ENCODE measurements around the gene DUSP12. TPM values are rescaled to one million over a fixed set of nuclear protein-coding genes. Genes with fewer than 3 reads are reported as not detected.
A peak's percentile ranks its signal among the peaks of the same experiment; 100 is the strongest.

Gene DUSP12
- polyA plus RNA-seq, 2 of the 4 experiments (the other 2 are of a cell fraction), result 47.3 to 96.3 TPM

DNA sequence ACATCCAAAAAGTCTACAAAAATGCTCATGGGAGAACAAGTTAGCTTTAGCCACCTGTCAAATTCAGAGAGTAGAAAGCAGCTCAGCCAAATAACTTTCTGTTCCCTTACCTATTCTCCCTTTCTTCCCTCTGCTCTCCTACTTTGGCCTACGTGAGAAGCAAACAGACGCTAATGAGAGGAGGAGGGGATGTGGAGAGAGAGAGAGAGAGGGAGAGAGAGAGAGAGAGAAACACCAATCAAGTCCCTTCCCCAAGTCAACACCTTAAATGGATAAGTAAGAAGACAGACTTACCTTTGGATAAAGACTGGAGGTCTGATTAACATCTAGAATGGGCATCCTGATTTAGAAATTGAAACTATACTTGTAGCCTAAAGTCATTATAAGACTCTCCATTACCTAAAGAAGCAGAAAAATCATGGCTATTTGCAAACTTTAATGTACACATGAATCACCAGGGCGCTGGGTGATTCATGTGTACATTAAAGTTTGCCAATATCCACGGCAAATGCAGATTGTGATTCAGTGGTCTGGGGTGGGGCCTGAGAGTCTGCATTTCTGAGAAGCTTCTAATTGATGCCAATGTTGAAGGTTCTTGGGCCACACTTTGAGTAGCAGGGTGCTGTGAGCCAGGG is 13.1 kb upstream of the DUSP12 start:
- POLR2A ChIA-PET, result interaction anchor here (2.2 kb wide), 1 partner anchor 10 kb away, joined by 12 read pairs; no protein-coding TSS in a partner anchor
- no peaks in the 10 kb centered on the region for H3K9me3 ChIP-seq
- DNase-seq (ENCODE audit: low read depth in 1 of 2, low spot score in 1 of 2) (peak in 1 of 2 experiments; percentile 29), ATAC-seq (no peak), FAIRE-seq (no peak)
- peaks cover 25% of the 10 kb centered on the region for H3K4me1 ChIP-seq
- CTCF ChIA-PET, result interaction anchor here (0.6 to 8.2 kb wide), 10 partner anchors 8 to 253 kb away, joined by 3 to 80 read pairs (median 4); no protein-coding TSS in a partner anchor
- peak overlapping the region; percentile 64 for H3K4me2 ChIP-seq
- peak overlapping the region; percentile 0 to 61; a peak in 4 of 6 replicates for H3K27ac ChIP-seq
- TF ChIP-seq HES2 (IDR thresholded peaks at IDR 0.05) (no peak), SREBF2 (IDR thresholded peaks at IDR 0.05) (no peak), RNF2 (IDR thresholded peaks at IDR 0.05; ENCODE audit: borderline replicate concordance, low read depth) (no peak), FOXS1 (CRISPR knock-in tag; IDR thresholded peaks at IDR 0.05) (no peak), MYC (IDR thresholded peaks at IDR 0.05; ENCODE audit: borderline replicate concordance, low read length) (no peak), CEBPB (IDR thresholded peaks at IDR 0.05) (0 out of 4 replicates have a peak, but pooled peaks of 1 of the 2 experiments have one; percentile 13), EP300 (IDR thresholded peaks at IDR 0.05) (no peak), FOSL2 (IDR thresholded peaks at IDR 0.05) (peak; percentile 33; the same call in 1 of the 2 replicates), FOSL2 (CRISPR knock-in tag; IDR thresholded peaks at IDR 0.05) (peak; percentile 73), JUNB (IDR thresholded peaks at IDR 0.05) (peak; percentile 56), TFCP2L1 (CRISPR knock-in tag; IDR thresholded peaks at IDR 0.05) (no peak)
- H3K4me3 ChIP-seq, result no peak overlapping the region
- 3% methylated on average over 4 of the region's 4 CpGs for WGBS (ENCODE audit: missing lambda C conversion rate)

DNA sequence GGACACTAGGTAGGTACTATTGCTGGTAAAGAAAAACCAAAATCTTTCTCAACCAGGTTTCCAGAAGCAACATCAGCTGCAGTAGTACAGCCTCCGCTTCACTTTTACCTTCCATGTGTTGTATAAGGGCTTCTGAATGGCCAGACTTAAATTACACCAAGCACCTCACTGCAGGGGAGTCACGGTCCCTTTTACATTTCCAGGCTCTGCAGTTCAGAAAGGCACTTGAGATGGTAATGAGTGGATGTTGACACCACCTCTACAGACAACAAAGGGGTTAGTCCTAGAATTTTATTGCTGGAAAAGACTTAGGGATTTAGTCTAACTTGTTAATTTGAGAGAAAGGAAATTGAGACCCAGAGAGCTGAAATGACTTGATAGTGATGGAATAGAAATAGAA is 12.0 kb upstream of the DUSP12 start:
- no peaks in the 10 kb centered on the region for H3K9me3 ChIP-seq
- TF ChIP-seq TFCP2L1 (CRISPR knock-in tag; IDR thresholded peaks at IDR 0.05), result no peak
- no peak for TF ChIP-seq CBX2 (IDR thresholded peaks at IDR 0.05; ENCODE audit: borderline replicate concordance, low read depth)
- TF ChIP-seq BHLHE40 (IDR thresholded peaks at IDR 0.05; ENCODE audit: low read depth, low read length), result no peak
- TF ChIP-seq CTCF (IDR thresholded peaks at IDR 0.05), result no peak
- TF ChIP-seq, protein P1, sequence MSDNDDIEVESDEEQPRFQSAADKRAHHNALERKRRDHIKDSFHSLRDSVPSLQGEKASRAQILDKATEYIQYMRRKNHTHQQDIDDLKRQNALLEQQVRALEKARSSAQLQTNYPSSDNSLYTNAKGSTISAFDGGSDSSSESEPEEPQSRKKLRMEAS (IDR thresholded peaks at IDR 0.05), result no peak
- no peak for TF ChIP-seq RNF2 (IDR thresholded peaks at IDR 0.05; ENCODE audit: borderline replicate concordance, low read depth)
- CTCF ChIA-PET, result interaction anchor here (0.9 to 8.2 kb wide), 15 partner anchors 9 to 254 kb away, joined by 3 to 80 read pairs (median 7); partner anchors contain the start of genes DUSP12 and FCRLA
- DNase-seq (ENCODE audit: low read depth in 1 of 2, low spot score in 1 of 2) (no peak), FAIRE-seq (no peak), ATAC-seq (no peak)
- WGBS (ENCODE audit: missing lambda C conversion rate), result 82% methylated on average over 2 of the region's 2 CpGs
- H3K4me1 ChIP-seq, result peaks cover 25% of the 10 kb centered on the region
- POLR2A ChIA-PET, result no interaction called here
- H3K4me3 ChIP-seq, result no peak overlapping the region
- no peak overlapping the region for H3K27ac ChIP-seq
- H3K4me2 ChIP-seq, result no peak overlapping the region

GRCh38 chr1:161738627-161739287 is 10.8 kb upstream of the DUSP12 start:
- no peak overlapping the region for H3K27ac ChIP-seq
- ChIA-PET POLR2A (interaction anchor here (0.7 to 1.3 kb wide), 2 partner anchors 11 to 208 kb away, joined by 4 to 6 read pairs; partner anchors contain the start of gene DUSP12), CTCF (interaction anchor here (0.6 to 8.2 kb wide), 27 partner anchors 11 to 764 kb away, joined by 3 to 80 read pairs (median 4); partner anchors contain the start of genes DUSP12 and FCRLA)
- DNase-seq (ENCODE audit: low read depth in 1 of 2, low spot score in 1 of 2) (peak; percentile 18 to 85), ATAC-seq (peak; percentile 87 to 92), FAIRE-seq (no peak)
- no peak overlapping the region for H3K4me2 ChIP-seq
- H3K9me3 ChIP-seq, result no peaks in the 10 kb centered on the region
- TF ChIP-seq SMC3 (IDR thresholded peaks at IDR 0.05) (peak; percentile 81), RAD21 (conservative IDR thresholded peaks at IDR 0.05 in 1 of 2, IDR thresholded peaks at IDR 0.05 in 1 of 2) (peak; percentile 83 to 95), CTCF (IDR thresholded peaks at IDR 0.05) (peak; percentile 80), KDM1A (IDR thresholded peaks at IDR 0.05; ENCODE audit: low read depth) (no peak), RNF2 (IDR thresholded peaks at IDR 0.05; ENCODE audit: borderline replicate concordance, low read depth) (no peak), HOXA7 (CRISPR knock-in tag; IDR thresholded peaks at IDR 0.05) (no peak), CBX8 (IDR thresholded peaks at IDR 0.05) (no peak)
- H3K4me3 ChIP-seq, result no peak overlapping the region
- H3K4me1 ChIP-seq, result peaks cover 19% of the 10 kb centered on the region
- WGBS (ENCODE audit: missing lambda C conversion rate), result 92% methylated on average over 4 of the region's 4 CpGs
